Choroid plexus epithelial cell (primary cell): ENCODE data around the gene CEP63.

Source experiments
- DNase-seq: peaks from one replicate; pipeline ENCODE4 v3.0.0-alpha.2; 2010; ENCODE audit warnings: low read depth
- H3K4me3 ChIP-seq: 2 replicates; pipeline ENCODE4 v1.5.1; 2011; ENCODE audit warnings: low read depth, mild to moderate bottlenecking, control low read depth, low read length, moderate library complexity
- TF ChIP-seq, protein P1 (sequence below): conservative IDR thresholded peaks from 2 replicates; pipeline ENCODE4 v1.5.1; 2011; ENCODE audit warnings: low read depth, mild to moderate bottlenecking, control low read depth, inconsistent platforms, low read length, moderate library complexity

Gene CEP63

DNA sequence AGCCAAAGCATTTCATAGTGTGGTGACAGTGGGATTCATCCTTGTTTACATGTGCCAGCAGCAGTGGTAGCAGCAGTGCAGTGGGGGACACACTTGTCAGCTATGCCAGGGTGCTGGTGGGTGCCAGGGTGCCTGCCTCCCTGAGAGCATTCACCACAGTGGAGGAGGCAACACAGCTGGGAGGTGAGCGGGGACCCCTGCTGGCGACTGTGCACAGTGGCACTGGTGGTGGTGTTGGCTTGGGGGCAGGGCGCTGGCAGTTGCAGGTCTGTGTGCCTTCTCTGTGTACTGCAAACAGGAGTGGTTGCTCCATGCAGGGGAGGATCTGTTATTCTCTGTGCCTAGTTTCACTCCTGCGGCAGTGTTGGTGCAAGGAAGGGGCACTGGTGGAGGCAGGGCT lies 41.2 kb downstream of the CEP63 start:
- TF ChIP-seq, protein P1, sequence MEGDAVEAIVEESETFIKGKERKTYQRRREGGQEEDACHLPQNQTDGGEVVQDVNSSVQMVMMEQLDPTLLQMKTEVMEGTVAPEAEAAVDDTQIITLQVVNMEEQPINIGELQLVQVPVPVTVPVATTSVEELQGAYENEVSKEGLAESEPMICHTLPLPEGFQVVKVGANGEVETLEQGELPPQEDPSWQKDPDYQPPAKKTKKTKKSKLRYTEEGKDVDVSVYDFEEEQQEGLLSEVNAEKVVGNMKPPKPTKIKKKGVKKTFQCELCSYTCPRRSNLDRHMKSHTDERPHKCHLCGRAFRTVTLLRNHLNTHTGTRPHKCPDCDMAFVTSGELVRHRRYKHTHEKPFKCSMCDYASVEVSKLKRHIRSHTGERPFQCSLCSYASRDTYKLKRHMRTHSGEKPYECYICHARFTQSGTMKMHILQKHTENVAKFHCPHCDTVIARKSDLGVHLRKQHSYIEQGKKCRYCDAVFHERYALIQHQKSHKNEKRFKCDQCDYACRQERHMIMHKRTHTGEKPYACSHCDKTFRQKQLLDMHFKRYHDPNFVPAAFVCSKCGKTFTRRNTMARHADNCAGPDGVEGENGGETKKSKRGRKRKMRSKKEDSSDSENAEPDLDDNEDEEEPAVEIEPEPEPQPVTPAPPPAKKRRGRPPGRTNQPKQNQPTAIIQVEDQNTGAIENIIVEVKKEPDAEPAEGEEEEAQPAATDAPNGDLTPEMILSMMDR = peak; percentile 52
- H3K4me3 ChIP-seq = no peak overlapping the region
- DNase-seq = peak; percentile 16

- TF ChIP-seq, protein P1 = no peak
- H3K4me3 ChIP-seq = no peak overlapping the region
- DNase-seq = no peak
These were observed 41.8 kb downstream of the CEP63 start for GRCh38 chr3:134527538-134528186.

DNA sequence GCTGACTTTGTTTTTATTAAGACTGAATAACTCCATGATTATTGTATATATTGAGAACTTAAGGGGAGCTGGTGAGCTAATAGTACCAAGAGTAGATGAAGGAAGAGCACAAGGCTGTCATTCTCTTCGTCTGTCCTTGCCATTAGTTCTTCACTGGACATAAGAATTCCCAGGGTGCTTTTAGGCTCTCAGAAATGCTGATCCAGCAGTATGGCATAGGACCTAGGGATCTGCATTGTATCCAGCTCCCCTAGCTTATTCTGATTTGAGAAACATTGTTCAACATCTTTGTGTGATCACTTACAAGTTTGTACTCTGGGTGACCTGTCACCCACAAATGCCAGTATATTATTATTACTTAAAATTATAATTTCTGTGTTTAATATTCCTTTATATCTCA lies 47.6 kb downstream of the CEP63 start:
- no peak for DNase-seq
- no peak overlapping the region for H3K4me3 ChIP-seq
- TF ChIP-seq, protein P1 = no peak

DNA sequence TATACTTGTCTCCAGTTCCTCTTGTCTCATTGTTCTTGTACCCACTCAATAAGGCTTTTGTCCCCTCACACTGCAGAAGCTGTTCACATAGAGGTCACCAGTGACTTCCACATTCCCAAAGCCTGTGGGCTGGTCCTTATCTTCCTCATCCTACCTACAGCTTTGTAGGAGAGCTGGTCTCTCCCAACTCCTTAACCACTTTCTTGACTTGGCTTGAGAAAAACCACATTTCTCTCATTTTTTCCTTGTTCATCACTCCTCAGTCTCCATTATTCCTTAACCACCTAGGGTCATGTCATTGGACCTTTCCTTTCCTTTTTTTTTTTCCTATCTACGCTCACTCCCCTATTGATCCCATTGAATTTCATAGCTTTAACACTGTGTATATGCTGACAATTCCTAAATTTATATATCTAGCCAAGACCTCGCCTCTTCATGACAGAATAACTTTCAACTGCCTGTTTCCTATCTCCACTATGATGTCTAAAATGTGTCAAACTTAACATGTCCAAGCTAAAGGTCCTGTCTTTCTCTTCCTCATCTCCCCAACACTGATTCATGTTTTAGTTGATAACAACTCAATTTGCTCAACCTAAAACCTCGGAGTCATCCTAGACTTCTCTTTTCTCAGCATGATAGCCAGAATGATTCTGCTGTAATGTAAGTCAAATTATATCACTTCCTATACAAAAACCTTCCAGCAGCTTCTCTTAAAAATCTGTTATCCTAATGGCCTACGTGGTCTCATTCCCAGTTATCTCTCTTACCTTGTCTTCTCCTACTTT lies 49.5 kb downstream of the CEP63 start:
- TF ChIP-seq, protein P1 = no peak
- no peak for DNase-seq
- no peak overlapping the region for H3K4me3 ChIP-seq

GRCh38 chr3:134536781-134537180 lies 50.9 kb downstream of the CEP63 start:
- TF ChIP-seq, protein P1 = peak; percentile 20
- peak; percentile 30 for DNase-seq

DNA sequence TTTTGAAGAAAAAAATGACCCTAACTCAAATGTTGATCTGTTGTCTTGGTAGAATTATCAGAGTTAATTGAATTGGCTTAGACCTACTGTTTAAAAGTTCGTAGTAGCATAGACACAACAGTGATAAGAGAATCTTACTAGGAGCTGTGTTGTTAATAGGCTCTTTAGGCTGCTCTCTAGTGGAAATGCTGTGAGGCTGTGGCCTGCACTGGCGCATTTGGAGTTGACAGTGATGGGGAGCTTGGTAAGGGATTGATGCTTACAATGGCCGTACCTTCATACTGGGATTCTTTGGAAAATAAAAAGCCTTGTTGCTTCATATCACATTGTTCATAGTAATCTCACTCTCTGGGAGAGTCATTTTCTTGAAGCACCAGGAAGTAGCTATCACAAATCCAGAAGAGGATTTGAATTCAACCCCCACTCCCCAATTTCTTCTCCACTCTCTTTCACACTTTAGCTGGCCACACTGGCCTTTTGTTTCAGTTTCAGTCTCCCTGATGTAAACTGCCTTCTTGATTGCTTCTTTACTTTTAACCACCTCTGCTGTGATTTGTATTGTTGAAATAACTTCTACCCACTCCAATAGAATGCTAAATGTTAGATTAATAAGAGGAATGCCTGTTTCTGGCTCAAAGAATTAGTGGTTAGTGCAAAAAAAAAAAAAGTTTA lies 56.6 kb downstream of the CEP63 start:
- peak; percentile 3 for DNase-seq
- no peak overlapping the region for H3K4me3 ChIP-seq

More at GRCh38 chr3:134536781-134537180, 50.9 kb downstream of the CEP63 start:
- no peak overlapping the region for H3K4me3 ChIP-seq

More for the DNA sequence above, 56.6 kb downstream of the CEP63 start:
- TF ChIP-seq, protein P1 = no peak
